Measurements from ENCODE around the gene SLC38A8.

- TF ChIP-seq CTCF (IDR thresholded peaks at IDR 0.05) (no peak), POLR2A (IDR thresholded peaks at IDR 0.05) (no peak)
Observed at GRCh38 chr16:83977056-83977815, 65.4 kb downstream of the SLC38A8 start.
